Skeletal muscle cell (primary cell): Measurements from ENCODE around the gene RPGR.

ENCODE experiments used
- DNase-seq: peaks from one replicate; pipeline ENCODE4 v3.0.0-alpha.2; 2010; ENCODE audit warnings: low read depth
- H3K4me3 ChIP-seq: 2 replicates; pipeline ENCODE4 v1.5.1; 2011; ENCODE audit warnings: low read depth, mild to moderate bottlenecking, control low read depth, low read length, moderate library complexity

The RPGR gene

GRCh38 chrX:38335382-38335781 is 8.1 kb upstream of the RPGR start:
- DNase-seq, result no peak
- H3K4me3 ChIP-seq, result no peak overlapping the region

- DNase-seq, result no peak
- H3K4me3 ChIP-seq, result no peak overlapping the region
These were observed 5.2 kb upstream of the RPGR start for GRCh38 chrX:38332505-38332904.

GRCh38 chrX:38327775-38328081 is 419 bp upstream of the RPGR start:
- DNase-seq, result no peak
- H3K4me3 ChIP-seq, result peak overlapping the region; percentile 66

GRCh38 chrX:38326086-38326485 is 1.2 kb downstream of the RPGR start:
- H3K4me3 ChIP-seq, result peak overlapping the region; percentile 66

GRCh38 chrX:38320819-38321218 is 6.5 kb downstream of the RPGR start:
- no peak overlapping the region for H3K4me3 ChIP-seq
- no peak for DNase-seq

More at GRCh38 chrX:38326086-38326485, 1.2 kb downstream of the RPGR start:
- no peak for DNase-seq

GRCh38 chrX:38318606-38319005 is 8.7 kb downstream of the RPGR start:
- no peak for DNase-seq
- H3K4me3 ChIP-seq, result no peak overlapping the region

- no peak overlapping the region for H3K4me3 ChIP-seq
- DNase-seq, result no peak
These were observed 9.1 kb downstream of the RPGR start for GRCh38 chrX:38318196-38318595.

GRCh38 chrX:38315186-38315585 is 12.1 kb downstream of the RPGR start:
- no peak for DNase-seq
- H3K4me3 ChIP-seq, result no peak overlapping the region

- no peak overlapping the region for H3K4me3 ChIP-seq
- no peak for DNase-seq
These were observed 14.1 kb downstream of the RPGR start for GRCh38 chrX:38313190-38313589.

GRCh38 chrX:38312436-38312835 is 14.9 kb downstream of the RPGR start:
- no peak overlapping the region for H3K4me3 ChIP-seq
- DNase-seq, result peak; percentile 45

GRCh38 chrX:38311743-38312142 is 15.6 kb downstream of the RPGR start:
- no peak for DNase-seq
- H3K4me3 ChIP-seq, result no peak overlapping the region

GRCh38 chrX:38305971-38306370 is 21.3 kb downstream of the RPGR start:
- peak; percentile 62 for DNase-seq
- no peak overlapping the region for H3K4me3 ChIP-seq

- no peak overlapping the region for H3K4me3 ChIP-seq
- DNase-seq, result no peak
These were observed 23.3 kb downstream of the RPGR start for GRCh38 chrX:38304010-38304409.

GRCh38 chrX:38293741-38294140 is 33.6 kb downstream of the RPGR start:
- no peak for DNase-seq
- no peak overlapping the region for H3K4me3 ChIP-seq

GRCh38 chrX:38287674-38288073 is 39.6 kb downstream of the RPGR start:
- no peak for DNase-seq
- no peak overlapping the region for H3K4me3 ChIP-seq

GRCh38 chrX:38285649-38286048 is 41.7 kb downstream of the RPGR start:
- no peak for DNase-seq
- H3K4me3 ChIP-seq, result no peak overlapping the region

GRCh38 chrX:38282049-38282448 is 45.3 kb downstream of the RPGR start:
- no peak overlapping the region for H3K4me3 ChIP-seq
- no peak for DNase-seq

- DNase-seq, result no peak
- H3K4me3 ChIP-seq, result no peak overlapping the region
These were observed 48.1 kb downstream of the RPGR start for GRCh38 chrX:38279188-38279587.

- no peak overlapping the region for H3K4me3 ChIP-seq
- DNase-seq, result no peak
These were observed 48.6 kb downstream of the RPGR start for GRCh38 chrX:38278682-38279081.

- H3K4me3 ChIP-seq, result no peak overlapping the region
- no peak for DNase-seq
These were observed 49.5 kb downstream of the RPGR start for GRCh38 chrX:38277802-38278201.

- DNase-seq, result no peak
- no peak overlapping the region for H3K4me3 ChIP-seq
These were observed 50.2 kb downstream of the RPGR start for GRCh38 chrX:38277136-38277535.

GRCh38 chrX:38276089-38276488 is 51.2 kb downstream of the RPGR start:
- no peak overlapping the region for H3K4me3 ChIP-seq
- DNase-seq, result no peak
